NCI-H2196 (cell line): ENCODE measurements around the gene KCNAB2.

Experiments used
- DNase-seq: peaks from one replicate; lab custom pipeline; 2025; ENCODE audit not compliant: unreplicated experiment; lab: John Stamatoyannopoulos, UW

The KCNAB2 gene

GRCh38 chr1:6125366-6125765 lies 79.7 kb downstream of the KCNAB2 start:
- DNase-seq = no peak

DNA sequence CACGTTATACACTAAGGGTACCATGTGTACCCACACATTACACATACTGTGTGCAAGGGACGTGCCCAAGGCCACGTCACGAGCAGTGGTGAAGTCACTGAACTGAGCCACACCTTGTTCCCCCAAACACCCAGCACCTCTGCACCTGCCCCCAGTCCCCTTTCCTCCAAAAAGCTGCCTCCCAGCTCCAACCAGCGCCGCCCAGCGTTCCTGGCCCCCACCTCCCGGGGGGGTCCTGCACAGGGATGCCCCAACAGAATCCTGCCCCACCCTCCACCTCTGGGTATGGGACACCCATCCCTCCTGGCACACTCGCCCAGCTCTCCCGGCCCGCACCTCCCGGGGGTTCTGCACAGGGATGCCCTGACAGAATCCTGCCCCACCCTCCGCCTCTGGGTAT lies 80.3 kb downstream of the KCNAB2 start:
- no peak for DNase-seq

GRCh38 chr1:6126521-6127067 lies 80.9 kb downstream of the KCNAB2 start:
- no peak for DNase-seq

DNA sequence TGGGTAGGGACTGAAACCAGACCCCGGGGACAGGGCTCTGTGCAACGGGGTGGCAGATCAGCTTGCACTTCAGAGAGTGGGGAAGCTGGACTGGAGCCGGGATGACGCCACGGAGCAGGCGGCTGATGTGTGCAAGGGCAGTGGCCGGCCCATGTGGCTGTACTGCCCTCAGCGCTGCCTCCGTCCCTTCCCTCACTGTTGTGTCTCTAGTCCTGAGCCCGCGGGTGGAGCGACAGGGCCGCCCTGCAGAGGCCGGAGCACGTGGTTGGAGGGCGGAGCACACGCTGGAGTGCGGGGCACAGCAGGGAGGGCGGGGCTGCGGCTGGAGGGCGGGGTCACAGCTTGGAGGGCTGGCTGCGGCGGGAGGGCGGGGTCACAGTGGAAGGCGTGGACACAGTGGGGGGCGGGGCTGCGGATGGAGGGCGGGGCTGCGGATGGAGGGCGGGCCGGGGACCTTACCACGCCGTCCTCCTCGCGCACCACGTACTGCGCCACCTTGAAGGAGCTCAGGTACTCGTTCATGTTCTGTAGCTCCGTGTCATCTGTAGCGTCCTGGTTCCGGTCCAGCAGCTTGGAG lies 82.0 kb downstream of the KCNAB2 start:
- DNase-seq = peak; percentile 80

DNA sequence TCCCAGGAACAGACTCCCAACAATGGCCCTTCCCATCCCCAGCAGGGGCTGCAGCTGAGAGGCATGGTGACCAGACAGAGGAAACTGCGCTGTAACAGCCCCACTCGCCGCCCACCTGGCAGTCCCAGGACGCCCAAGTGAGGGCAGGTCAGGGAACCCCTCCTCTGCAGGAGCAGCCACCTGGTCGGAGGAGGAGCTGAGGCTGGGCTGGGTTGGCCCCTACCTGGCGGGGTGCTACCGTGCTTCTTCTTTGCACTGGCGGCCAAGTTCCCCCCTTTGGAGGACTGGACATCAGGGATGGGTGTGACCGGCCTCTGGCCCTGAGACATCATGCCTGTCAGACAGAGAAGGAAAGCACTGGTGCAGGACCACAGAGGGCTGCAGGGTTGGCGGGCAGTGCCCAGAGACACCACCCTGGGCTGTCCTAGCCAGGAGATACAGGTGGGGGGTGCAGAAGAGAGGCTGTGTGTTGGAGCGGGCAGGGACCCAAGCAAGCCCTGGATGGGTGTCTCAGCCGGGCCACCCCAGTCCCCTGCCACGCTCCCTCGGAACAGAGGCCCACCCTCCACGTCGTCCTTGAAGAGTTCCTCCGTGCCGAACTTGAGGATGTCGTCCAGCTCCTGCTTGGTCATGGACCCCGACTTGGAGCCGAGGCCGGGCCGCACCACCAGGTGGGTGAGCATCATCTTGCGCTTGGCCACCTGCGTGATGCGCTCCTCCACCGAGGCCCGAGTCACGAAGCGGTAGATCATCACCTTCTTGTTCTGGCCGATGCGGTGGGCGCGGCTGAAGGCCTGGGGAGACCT lies 82.8 kb downstream of the KCNAB2 start:
- DNase-seq = no peak

DNA sequence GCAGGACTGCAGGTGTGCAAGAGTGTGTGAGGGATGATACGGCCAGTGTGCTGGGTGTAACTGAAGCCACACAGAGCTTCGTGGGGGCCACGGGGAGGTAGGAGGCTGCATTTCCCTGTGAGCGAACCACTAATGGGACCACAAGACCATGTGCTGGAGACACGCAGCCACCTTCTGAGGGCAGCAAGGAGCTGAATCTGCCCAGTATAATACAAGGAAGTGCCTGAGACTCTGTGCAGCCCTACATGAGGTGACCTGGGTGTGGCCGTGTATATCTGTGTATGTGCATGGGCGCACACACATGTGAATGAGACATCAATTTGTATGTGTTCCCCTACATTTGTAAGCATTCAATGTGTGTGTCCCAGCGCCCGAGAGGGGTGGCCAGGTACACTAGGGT lies 83.6 kb downstream of the KCNAB2 start:
- no peak for DNase-seq

DNA sequence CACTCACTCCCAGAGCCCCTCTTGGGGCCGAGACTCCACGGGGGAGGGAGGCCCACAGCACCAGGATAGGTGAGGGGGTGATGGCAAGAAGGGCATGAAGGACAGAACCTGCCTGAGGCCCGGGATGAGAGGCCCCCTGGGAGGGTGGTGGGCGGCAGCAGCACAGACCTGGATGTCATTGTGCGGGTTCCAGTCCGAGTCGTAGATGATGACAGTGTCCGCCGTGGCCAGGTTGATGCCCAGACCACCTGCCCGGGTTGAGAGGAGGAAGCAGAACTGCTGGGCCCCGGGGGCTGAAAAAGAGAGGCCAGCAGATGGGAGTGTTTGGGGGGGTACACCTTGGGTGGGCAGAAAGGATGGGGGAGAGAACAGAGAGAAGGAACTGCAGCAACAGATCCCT lies 84.3 kb downstream of the KCNAB2 start:
- DNase-seq = no peak

DNA sequence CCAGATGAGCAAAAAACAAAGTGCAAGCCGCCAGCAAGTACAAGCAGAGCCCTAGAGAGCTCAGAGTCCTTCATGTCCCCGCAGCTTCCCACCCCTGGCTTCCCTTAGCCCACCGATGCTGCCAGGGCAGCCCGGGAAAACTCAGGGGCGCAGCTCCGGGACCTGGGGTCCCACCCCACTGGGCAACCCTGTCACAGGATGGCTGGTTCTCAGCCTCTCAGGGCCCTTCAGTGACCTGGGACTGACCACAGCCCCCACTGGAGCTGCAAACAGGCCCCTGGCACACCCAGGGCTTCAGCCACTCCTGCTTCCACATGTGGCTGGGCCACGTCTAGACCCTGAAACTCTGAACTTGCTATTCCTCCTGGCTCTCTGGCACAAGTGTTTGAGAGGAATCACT lies 84.9 kb downstream of the KCNAB2 start:
- no peak for DNase-seq

DNA sequence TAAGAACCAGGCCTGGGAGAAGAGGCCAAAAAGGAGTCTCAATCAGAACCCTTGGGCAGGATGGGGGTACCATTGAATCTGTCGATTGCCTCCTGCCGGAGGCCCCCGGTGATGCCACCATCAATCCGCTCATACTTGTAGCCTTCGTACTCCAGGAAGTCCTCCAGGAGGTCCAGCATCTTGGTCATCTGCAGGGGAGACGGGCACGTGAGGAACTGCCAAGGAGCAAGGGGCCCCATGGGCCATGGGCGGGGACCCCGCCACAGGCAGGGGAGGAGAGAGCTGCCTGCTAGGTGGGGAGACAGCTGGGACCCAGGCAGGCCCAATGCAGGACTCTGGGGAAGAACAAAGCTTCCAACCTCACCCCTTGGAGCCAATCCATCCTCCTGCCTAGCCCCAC lies 85.9 kb downstream of the KCNAB2 start:
- no peak for DNase-seq

- DNase-seq = no peak
Measured at GRCh38 chr1:6133146-6133895, 87.6 kb downstream of the KCNAB2 start.

- DNase-seq = no peak
Measured at GRCh38 chr1:6134206-6134605, 88.5 kb downstream of the KCNAB2 start.

GRCh38 chr1:6134741-6135510 lies 89.2 kb downstream of the KCNAB2 start:
- DNase-seq = no peak

DNA sequence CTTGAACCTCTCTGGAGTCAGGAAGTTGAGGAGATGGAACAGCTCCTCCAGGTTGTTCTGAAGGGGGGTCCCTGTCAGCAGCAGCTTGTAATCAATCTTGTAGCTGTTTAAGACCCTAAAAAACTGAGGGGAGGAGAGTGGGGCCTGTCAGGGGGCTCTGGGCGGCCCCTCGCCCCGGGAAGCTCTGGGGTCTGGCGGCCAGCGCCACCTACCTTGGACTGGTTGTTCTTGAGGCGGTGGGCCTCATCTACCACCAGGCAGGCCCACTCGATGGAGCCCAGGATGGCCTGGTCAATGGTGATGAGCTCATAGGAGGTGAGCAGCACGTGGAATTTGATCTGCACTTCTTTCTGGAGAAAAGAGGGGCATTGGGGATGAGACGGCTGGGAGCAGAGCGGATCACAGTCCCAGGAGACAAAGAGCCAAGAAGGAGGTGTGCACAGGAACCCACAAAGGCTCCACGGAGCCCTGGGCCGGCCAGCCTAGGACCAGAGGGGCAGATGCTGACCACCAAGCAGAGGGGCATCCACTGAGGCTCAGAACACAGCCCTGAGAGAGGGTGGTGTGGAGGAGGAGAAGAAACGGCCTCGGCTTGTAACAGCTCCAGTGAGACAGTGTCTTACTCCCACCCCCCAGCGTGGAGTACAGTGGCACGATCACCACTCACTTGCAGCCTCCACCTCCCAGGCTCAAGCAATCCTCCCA lies 91.0 kb downstream of the KCNAB2 start:
- no peak for DNase-seq

DNA sequence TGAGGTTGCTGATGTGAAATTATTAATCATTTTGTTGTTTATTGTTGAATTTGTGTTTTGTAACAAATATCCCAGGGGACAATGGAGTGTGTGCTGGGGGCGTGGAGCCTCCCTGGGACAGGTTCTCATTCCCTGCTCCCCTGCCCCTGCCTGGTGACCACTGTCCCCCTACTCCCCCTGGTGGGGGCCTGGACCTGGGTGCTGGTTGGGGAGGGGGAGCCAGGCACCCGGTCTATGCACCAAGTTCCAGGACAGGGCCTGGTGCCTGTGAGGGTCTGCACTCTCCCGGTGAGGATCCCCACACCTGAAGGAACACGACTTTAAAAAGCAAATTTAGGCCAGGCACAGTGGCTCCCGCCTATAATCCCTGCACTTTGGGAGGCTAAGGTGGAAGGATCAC lies 92.1 kb downstream of the KCNAB2 start:
- no peak for DNase-seq

- no peak for DNase-seq
Measured at GRCh38 chr1:6140413-6140812, 94.7 kb downstream of the KCNAB2 start.

- no peak for DNase-seq
Measured at GRCh38 chr1:6141592-6141991, 95.9 kb downstream of the KCNAB2 start.

GRCh38 chr1:6142036-6142621 lies 96.4 kb downstream of the KCNAB2 start:
- DNase-seq = no peak

DNA sequence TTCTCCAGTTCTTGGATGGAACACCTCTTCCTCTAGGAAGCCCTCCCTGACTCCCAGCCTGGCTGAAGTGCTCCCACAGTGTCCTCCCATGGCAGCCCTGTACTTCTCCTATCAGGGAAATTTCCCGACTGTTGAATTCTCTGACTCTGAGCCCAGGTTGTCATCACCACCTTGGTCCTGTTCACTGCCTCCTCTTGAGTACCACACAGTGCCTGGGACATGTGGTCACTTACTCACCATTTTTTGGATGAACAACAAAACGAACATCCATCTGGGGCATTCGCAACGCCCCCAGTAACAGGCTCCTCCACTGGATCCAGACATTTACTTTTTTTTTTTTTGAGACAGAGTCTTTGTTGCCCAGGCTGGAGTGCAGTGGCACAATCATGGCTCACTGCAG lies 97.0 kb downstream of the KCNAB2 start:
- DNase-seq = no peak

GRCh38 chr1:6143395-6143794 lies 97.7 kb downstream of the KCNAB2 start:
- DNase-seq = no peak

DNA sequence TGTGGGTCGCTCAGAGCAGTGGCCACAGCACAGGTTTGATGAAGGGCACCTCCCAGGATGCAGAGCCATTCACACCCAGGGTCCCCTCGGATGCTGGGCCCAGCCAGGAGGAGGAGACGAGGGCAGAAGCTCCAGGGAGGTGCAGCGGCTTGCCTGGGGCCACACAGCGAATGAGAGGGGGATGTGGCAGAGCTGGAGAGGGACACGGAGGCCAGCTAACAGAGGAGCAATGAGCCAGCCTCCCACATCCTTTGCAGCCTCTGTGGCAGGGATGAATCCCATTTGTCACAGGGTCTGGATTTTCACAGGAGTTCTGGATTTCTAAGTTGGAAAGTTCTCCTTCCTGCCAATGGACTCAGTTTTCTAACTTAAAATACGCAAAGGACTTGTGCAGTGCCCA lies 98.5 kb downstream of the KCNAB2 start:
- no peak for DNase-seq
